ENCODE results near the gene HUS1.
"Not testable (repeated sequence)": the region's sequence is repeated elsewhere in the genome, so short reads cannot be mapped to it uniquely, and the experiment has no call there.

The HUS1 gene

DNA sequence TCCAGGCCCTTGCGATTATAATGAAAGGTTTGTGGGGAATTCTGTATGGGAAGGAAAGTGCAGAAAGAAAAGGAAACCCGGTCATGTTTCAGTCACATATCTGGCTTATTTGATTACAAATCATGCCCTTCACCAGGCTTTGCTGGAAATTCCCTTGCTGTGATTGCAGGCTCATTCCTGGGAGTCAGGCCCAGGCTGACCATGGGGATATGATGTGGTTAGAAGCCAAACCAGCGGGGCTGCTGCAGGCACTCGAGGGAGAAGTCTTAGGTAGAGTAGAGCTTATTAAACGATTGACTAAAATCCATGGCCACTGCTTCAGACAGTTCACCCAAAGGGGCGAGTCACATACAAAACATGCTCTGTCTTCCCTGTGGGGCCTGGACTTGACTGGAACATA lies 47.4 kb downstream of the HUS1 start:
- H3K27ac ChIP-seq: no peak overlapping the region
- no peaks in the 10 kb centered on the region for H3K36me3 ChIP-seq (ENCODE audit: insufficient read depth, low read length)
- H3K9ac ChIP-seq (ENCODE audit: insufficient read length): no peak overlapping the region
- TF ChIP-seq FOXP2 (optimal IDR thresholded peaks at IDR 0.05; ENCODE audit: control extremely low read depth, extremely low read length, insufficient read depth): no peak
- no peak for TF ChIP-seq EZH2 (IDR thresholded peaks at IDR 0.05)
- TF ChIP-seq POLR2AphosphoS5 (IDR thresholded peaks at IDR 0.05; ENCODE audit: borderline replicate concordance, low read depth, low read length): no peak
- H3K9me3 ChIP-seq (ENCODE audit: low read depth, low read length): no peaks in the 10 kb centered on the region
- no peak for DNase-seq (ENCODE audit: low read depth, low spot score)
- no peak overlapping the region for H3K4me3 ChIP-seq

DNA sequence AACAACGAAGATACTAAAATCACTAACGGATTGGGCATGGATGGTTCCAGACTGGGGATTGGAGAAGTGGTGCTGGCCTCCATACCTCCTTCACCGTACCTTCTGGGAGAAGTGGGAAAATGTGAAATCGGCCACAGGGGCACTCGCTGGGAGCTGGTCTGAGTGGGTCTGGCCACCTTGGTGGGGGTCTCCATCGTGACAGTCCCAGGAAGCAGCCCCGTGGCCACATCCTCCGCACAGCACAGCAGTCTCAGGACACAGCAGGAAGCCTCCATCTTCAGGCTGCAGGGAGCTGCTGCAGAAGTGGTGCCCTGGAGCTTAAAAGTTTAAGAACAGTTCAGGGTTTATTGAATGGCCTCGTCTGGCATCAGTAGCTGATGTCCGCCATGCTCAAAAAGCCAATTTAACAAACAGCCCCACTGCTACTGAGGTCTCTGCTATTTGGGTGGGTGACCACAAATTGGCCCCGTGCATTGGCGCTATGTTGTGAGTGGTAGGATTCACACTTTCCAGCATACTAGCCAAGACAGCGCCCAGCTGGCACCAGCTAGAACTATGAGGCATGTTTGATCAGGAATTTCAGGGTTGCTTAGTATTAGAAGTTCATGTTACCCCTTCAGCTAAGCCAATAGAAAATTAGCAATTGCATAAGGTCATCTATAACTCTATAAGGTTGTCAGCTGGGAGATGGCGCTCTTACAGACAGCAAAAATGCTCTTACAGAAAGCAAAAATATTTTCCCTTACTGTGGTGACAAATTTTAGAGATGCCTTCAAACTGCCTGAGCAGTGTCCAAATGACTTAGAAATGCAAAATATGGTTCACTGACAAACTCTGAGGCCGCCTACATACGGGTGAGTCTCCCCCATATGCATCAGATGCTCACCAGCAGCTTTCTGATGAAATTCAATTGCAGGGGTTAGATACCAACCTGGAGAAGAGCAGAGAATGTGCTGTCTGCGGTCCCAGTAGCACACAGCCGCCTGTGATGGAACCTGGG lies 48.1 kb downstream of the HUS1 start:
- Histone ChIP-seq H3K4me3 (no peak overlapping the region), H3K9ac (ENCODE audit: insufficient read length) (no peak overlapping the region), H3K36me3 (ENCODE audit: insufficient read depth, low read length) (no peaks in the 10 kb centered on the region), H3K9me3 (ENCODE audit: low read depth, low read length) (no peaks in the 10 kb centered on the region), H3K27ac (no peak overlapping the region)
- no peak for DNase-seq (ENCODE audit: low read depth, low spot score)
- TF ChIP-seq EZH2 (IDR thresholded peaks at IDR 0.05) (no peak), POLR2AphosphoS5 (IDR thresholded peaks at IDR 0.05; ENCODE audit: borderline replicate concordance, low read depth, low read length) (no peak), FOXP2 (optimal IDR thresholded peaks at IDR 0.05; ENCODE audit: control extremely low read depth, extremely low read length, insufficient read depth) (no peak)

DNA sequence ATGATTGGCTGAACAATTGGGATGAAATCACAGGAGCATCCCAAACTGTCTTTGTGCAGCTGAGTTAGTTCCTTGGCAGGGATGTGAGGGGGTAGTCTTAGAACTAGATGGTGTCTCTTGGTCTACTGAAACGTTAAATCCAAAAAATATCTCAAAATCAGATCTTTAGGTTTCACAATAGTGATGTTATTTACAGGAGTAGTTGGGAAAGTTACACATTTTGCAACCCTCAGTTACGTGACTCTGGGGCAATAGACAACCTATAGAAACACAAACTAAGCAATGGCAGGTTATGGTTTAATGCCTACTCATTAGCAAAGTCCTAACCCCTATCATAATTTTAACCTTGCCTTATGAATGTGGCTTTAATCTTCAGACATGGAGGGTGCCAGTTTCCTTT lies 55.1 kb downstream of the HUS1 start:
- H3K27ac ChIP-seq: no peak overlapping the region
- TF ChIP-seq FOXP2 (optimal IDR thresholded peaks at IDR 0.05; ENCODE audit: control extremely low read depth, extremely low read length, insufficient read depth) (no peak), POLR2AphosphoS5 (IDR thresholded peaks at IDR 0.05; ENCODE audit: borderline replicate concordance, low read depth, low read length) (no peak), EZH2 (IDR thresholded peaks at IDR 0.05) (no peak)

DNA sequence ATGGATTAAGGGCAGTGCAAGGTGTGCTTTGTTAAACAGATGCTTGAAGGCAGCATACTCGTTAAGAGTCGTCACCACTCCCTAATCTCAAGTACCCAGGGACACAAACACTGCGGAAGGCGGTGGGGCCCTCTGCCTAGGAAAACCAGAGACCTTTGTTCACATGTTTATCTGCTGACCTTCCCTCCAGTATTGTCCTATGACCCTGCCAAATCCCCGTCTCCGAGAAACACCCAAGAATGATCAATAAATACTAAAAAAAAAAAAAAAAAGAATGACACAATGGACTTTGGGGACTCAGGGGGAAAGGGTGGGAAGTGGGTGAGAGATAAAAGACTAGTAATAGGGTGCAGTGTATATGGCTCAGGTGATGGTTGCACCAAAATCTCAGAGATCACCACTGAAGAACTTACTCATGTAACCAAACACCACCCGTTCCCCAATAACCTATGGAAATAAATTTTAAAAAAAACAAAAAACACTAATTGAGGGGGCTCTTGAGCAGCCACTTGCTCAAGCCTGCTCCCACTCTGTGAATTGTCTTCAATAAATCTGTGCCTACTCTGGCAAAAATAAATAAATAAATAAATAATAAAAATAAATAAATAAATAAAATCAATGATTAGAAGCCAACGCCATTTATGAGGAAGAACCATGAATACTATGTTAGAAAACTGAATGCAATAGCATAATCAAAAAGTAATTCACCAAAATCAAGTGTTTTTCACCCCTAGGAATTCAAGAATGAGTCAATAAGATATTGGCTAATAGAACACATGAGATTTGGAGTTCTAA lies 56.1 kb downstream of the HUS1 start:
- not testable (repeated sequence) for H3K4me3 ChIP-seq; H3K9me3 ChIP-seq (ENCODE audit: low read depth, low read length); H3K9ac ChIP-seq (ENCODE audit: insufficient read length); H3K36me3 ChIP-seq (ENCODE audit: insufficient read depth, low read length); H3K27ac ChIP-seq; DNase-seq (ENCODE audit: low read depth, low spot score)

More for the DNA sequence above, 55.1 kb downstream of the HUS1 start:
- Histone ChIP-seq H3K36me3 (ENCODE audit: insufficient read depth, low read length) (no peaks in the 10 kb centered on the region), H3K9me3 (ENCODE audit: low read depth, low read length) (no peaks in the 10 kb centered on the region), H3K4me3 (no peak overlapping the region), H3K9ac (ENCODE audit: insufficient read length) (no peak overlapping the region)
- DNase-seq (ENCODE audit: low read depth, low spot score): no peak

DNA sequence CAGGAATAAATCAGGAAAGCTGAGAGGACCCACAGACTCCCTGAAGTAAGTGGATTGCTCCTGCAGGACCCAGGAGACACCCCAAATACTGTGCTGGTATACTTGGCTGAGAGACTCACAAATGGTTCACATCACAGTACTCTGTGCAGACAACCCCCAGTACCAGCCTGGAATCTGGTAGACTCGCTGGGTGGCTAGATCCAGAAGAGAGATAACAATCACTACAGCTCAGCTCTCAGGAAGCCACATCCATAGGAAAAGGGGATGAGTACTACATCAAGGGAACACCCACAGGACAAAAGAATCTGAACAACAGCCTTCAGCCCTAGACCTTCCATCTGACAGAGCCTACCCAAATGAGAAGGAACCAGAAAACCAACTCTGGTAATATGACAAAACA lies 62.9 kb downstream of the HUS1 start:
- DNase-seq (ENCODE audit: low read depth, low spot score); H3K4me3 ChIP-seq; H3K9me3 ChIP-seq (ENCODE audit: low read depth, low read length); H3K27ac ChIP-seq; H3K36me3 ChIP-seq (ENCODE audit: insufficient read depth, low read length); H3K9ac ChIP-seq (ENCODE audit: insufficient read length): not testable (repeated sequence)

DNA sequence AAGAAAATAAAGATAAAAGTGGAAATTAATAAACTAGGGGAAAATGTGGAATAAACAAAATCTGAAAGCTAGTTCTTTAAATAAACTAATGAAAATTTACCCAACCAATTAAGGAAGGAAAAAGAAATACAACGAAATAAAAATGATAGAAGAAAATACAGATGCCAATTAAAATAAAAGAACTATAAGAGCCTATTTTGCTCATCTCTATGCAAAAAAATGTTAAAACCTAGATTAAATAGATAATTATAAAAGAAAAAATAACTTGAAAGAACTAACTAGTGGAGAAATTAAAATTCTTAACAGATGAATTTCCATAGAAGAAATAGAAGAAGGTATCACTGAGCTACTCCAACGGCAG lies 63.8 kb downstream of the HUS1 start:
- Histone ChIP-seq H3K9ac (ENCODE audit: insufficient read length) (no peak overlapping the region), H3K4me3 (no peak overlapping the region), H3K27ac (no peak overlapping the region), H3K36me3 (ENCODE audit: insufficient read depth, low read length) (no peaks in the 10 kb centered on the region), H3K9me3 (ENCODE audit: low read depth, low read length) (no peaks in the 10 kb centered on the region)
- no peak for DNase-seq (ENCODE audit: low read depth, low spot score)
- TF ChIP-seq EZH2 (IDR thresholded peaks at IDR 0.05) (no peak), POLR2AphosphoS5 (IDR thresholded peaks at IDR 0.05; ENCODE audit: borderline replicate concordance, low read depth, low read length) (no peak), FOXP2 (optimal IDR thresholded peaks at IDR 0.05; ENCODE audit: control extremely low read depth, extremely low read length, insufficient read depth) (no peak)

DNA sequence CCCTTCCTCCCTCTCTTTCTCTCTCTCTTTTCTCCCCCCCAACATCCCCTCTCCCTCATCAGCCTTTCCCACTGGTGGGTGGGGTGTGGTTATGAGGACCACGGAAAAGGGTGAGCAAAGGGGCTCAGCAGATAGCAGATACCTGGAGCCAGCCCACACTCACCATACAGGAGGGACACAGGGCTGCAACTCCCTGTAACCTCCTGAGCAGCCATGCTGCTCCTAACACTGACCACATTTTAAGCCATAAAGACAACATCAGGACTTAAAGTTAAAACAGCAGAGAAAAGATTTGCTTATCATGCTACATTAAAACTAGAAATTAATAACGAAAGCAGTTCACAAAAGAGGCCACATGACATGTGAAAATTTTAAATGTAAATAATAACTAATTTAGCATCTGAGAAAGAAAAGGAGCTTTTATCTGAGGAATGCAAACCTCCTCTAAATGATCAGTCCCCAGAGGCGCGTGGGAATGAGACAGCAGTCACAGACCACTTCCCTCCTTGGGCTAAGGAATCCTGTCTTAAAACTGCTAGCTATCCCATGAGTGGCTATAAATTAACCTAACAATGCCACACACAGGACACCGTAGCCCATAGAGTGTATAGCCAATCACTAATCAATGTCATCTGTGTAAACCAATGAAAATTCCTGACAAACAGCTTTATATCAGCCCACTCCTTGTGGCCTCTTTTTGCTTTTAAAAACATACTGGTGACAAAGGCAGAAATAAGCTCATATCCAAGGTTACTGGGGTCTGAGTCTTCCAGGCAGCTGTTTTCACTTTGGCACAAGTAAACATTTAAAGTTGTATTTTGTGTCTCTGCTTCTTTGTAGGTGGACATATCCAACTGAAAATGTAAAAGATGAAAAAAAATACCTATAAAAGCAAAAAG lies 64.4 kb downstream of the HUS1 start:
- Histone ChIP-seq H3K4me3 (no peak overlapping the region), H3K9me3 (ENCODE audit: low read depth, low read length) (no peaks in the 10 kb centered on the region), H3K36me3 (ENCODE audit: insufficient read depth, low read length) (no peaks in the 10 kb centered on the region), H3K27ac (no peak overlapping the region), H3K9ac (ENCODE audit: insufficient read length) (no peak overlapping the region)
- no peak for TF ChIP-seq EZH2 (IDR thresholded peaks at IDR 0.05)
- no peak for DNase-seq (ENCODE audit: low read depth, low spot score)
